SK-N-SH (cell line): ENCODE results near the gene RRN3. TPM values are rescaled to one million over a fixed set of nuclear protein-coding genes. Genes with fewer than 3 reads are reported as not detected.

Experiments
- CTCF ChIA-PET: fragments of 300-600, 350-600 bp; formaldehyde crosslinking; extraction: SDS; loops from one replicate; lab custom pipeline; 2021; lab: Yijun Ruan, JAX
- POLR2A ChIA-PET: fragments of 350-600 bp; sonication (Branson Sonifier 250); formaldehyde crosslinking; extraction: SDS; loops from one replicate; lab custom pipeline; 2020; ENCODE audit warnings: antibody characterized with exemption, inconsistent platforms; lab: Yijun Ruan, JAX
- DNase-seq: peaks from one replicate; pipeline ENCODE4 v3.0.0; 2012
- H2AFZ ChIP-seq: fragments of 200-600 bp; sonication (generic); 2 replicates; pipeline ENCODE4 v1.8.1; 2016; ENCODE audit warnings: antibody characterized with exemption, mild to moderate bottlenecking, low read depth
- H3F3A ChIP-seq: fragments of 200-600 bp; sonication (generic); replicated peaks from 2 replicates; pipeline ENCODE3; 2016; ENCODE audit warnings: antibody characterized with exemption, mild to moderate bottlenecking; ENCODE audit not compliant: insufficient read depth
- H3K27ac ChIP-seq, 2 experiments: fragments of 200-500 bp in 1 of 2; fragments of 200-600 bp in 1 of 2; sonication (Bioruptor generic) in 1 of 2; sonication (generic), shearing (Covaris generic) in 1 of 2; 2 replicates each; pipeline versions ENCODE4 v1.5.1 to v1.6.1; 2014 to 2016; ENCODE audit warnings: low read depth in 2 of 2, inconsistent platforms in 1 of 2, low read length in 1 of 2, mild to moderate bottlenecking in 1 of 2, mixed read lengths in 1 of 2
- H3K27me3 ChIP-seq: fragments of 200-600 bp; sonication (generic), shearing (Covaris generic); 2 replicates; pipeline ENCODE4 v1.6.1; 2016; ENCODE audit warnings: mixed run types; ENCODE audit not compliant: insufficient read depth
- H3K36me3 ChIP-seq, 2 experiments: fragments of 200-500 bp in 1 of 2; fragments of 200-600 bp in 1 of 2; sonication (Bioruptor generic) in 1 of 2; sonication (generic) in 1 of 2; replicated peaks in 1 of 2; 2 replicates each; pipeline versions ENCODE3 to v1.5.1; 2014 to 2016; ENCODE audit warnings: low read length in 1 of 2, mild to moderate bottlenecking in 1 of 2; ENCODE audit not compliant: insufficient read depth in 2 of 2, control insufficient read depth in 1 of 2
- H3K4me1 ChIP-seq, 2 experiments: fragments of 200-500 bp in 1 of 2; fragments of 200-600 bp in 1 of 2; sonication (Bioruptor generic) in 1 of 2; sonication (generic), shearing (Covaris generic) in 1 of 2; 2 replicates each; pipeline versions ENCODE4 v1.5.1 to v1.6.1; 2014 to 2016; ENCODE audit warnings: low read depth in 1 of 2, low read length in 1 of 2, mixed run types in 1 of 2; ENCODE audit not compliant: insufficient read depth in 2 of 2, control insufficient read depth in 1 of 2
- H3K4me2 ChIP-seq: fragments of 200-600 bp; sonication (generic), shearing (Covaris generic); 2 replicates; pipeline ENCODE4 v1.6.1; 2017; ENCODE audit warnings: mixed run types
- H3K4me3 ChIP-seq, 2 experiments: fragments of 200-500 bp in 1 of 2; fragments of 200-600 bp in 1 of 2; sonication (Bioruptor generic) in 1 of 2; sonication (generic), shearing (Covaris generic) in 1 of 2; 2 replicates each; pipeline versions ENCODE4 v1.5.1 to v1.8.1; 2014 to 2016; ENCODE audit warnings: low read depth in 2 of 2, inconsistent platforms in 1 of 2, low read length in 1 of 2, mild to moderate bottlenecking in 1 of 2, mixed read lengths in 1 of 2, moderate library complexity in 1 of 2
- H3K79me2 ChIP-seq: fragments of 200-600 bp; sonication (generic); 2 replicates; pipeline ENCODE4 v1.8.1; 2017; ENCODE audit warnings: mild to moderate bottlenecking; ENCODE audit not compliant: insufficient read depth
- H3K9ac ChIP-seq: fragments of 200-600 bp; sonication (generic); 2 replicates; pipeline ENCODE4 v1.6.1; 2017; ENCODE audit warnings: mixed run types
- H3K9me2 ChIP-seq: fragments of 200-600 bp; sonication (generic); 2 replicates; pipeline ENCODE4 v1.6.1; 2017; ENCODE audit warnings: mixed run types
- H3K9me3 ChIP-seq: fragments of 200-600 bp; sonication (generic); 2 replicates; pipeline ENCODE4 v1.6.1; 2017; ENCODE audit warnings: mixed run types, mild to moderate bottlenecking, moderate library complexity
- H4K20me1 ChIP-seq: fragments of 200-600 bp; sonication (generic); 2 replicates; pipeline ENCODE4 v1.6.1; 2017; ENCODE audit warnings: mild to moderate bottlenecking, mixed run types; ENCODE audit not compliant: insufficient read depth
- CHD2 ChIP-seq: fragments of 150-350 bp; IDR thresholded peaks from 2 replicates; pipeline ENCODE4 v1.6.1; 2018; ENCODE audit warnings: low read length; ENCODE audit not compliant: partially characterized antibody
- ELF1 ChIP-seq: IDR thresholded peaks from 2 replicates; pipeline ENCODE4 v1.4.0; 2012
- EP300 ChIP-seq, 2 experiments: IDR thresholded peaks; 2 replicates each; pipeline versions ENCODE4 v1.4.0 to v1.6.1; 2012; ENCODE audit warnings: borderline replicate concordance in 1 of 2, low read depth in 1 of 2, low read length in 1 of 2
- GABPA ChIP-seq: IDR thresholded peaks from 2 replicates; pipeline ENCODE4 v1.4.0; 2012; ENCODE audit warnings: low read depth, mild to moderate bottlenecking
- JUND ChIP-seq: IDR thresholded peaks from 2 replicates; pipeline ENCODE4 v1.4.0; 2012
- MEF2A ChIP-seq: IDR thresholded peaks from 2 replicates; pipeline ENCODE4 v1.4.0; 2012; ENCODE audit warnings: low read depth, borderline replicate concordance
- NFIC ChIP-seq: IDR thresholded peaks from 2 replicates; pipeline ENCODE4 v1.4.0; 2012; ENCODE audit warnings: borderline replicate concordance
- POLR2AphosphoS5 ChIP-seq: IDR thresholded peaks from 2 replicates; pipeline ENCODE4 v1.6.1; 2012; ENCODE audit warnings: low read depth, low read length
- RAD21 ChIP-seq: IDR thresholded peaks from 2 replicates; pipeline ENCODE4 v1.6.1; 2012; ENCODE audit warnings: mild to moderate bottlenecking, low read length
- REST ChIP-seq: IDR thresholded peaks from 2 replicates; pipeline ENCODE4 v1.6.1; 2012; ENCODE audit warnings: mild to moderate bottlenecking, low read depth, low read length, moderate library complexity
- RFX5 ChIP-seq: IDR thresholded peaks from 2 replicates; pipeline ENCODE4 v1.6.1; 2012; ENCODE audit warnings: mild to moderate bottlenecking, improper control_type of control experiment, low read length
- SMC3 ChIP-seq: IDR thresholded peaks from 2 replicates; pipeline ENCODE4 v1.6.1; 2012; ENCODE audit warnings: low read depth, low read length, improper control_type of control experiment
- YY1 ChIP-seq: IDR thresholded peaks from 2 replicates; pipeline ENCODE4 v1.4.0; 2012; ENCODE audit warnings: low read depth, mild to moderate bottlenecking
- WGBS: methylation state at CpG from one replicate; pipeline ENCODE4 v1.1.6; 2017; ENCODE audit warnings: low lambda C conversion rate; 5-methylcytosine and 5-hydroxymethylcytosine counted together
- polyA plus RNA-seq, 3 experiments: library from polyadenylated mRNA; depleted of rRNA; stranded (reverse); fragments of >200 nt; gene quantifications; 2 replicates each; pipeline ENCODE4 v1.2.3, GENCODE V29; 2012

The RRN3 gene
- polyA plus RNA-seq, 1 of the 3 experiments (the other 2 are of a cell fraction) = 21.3 TPM

DNA sequence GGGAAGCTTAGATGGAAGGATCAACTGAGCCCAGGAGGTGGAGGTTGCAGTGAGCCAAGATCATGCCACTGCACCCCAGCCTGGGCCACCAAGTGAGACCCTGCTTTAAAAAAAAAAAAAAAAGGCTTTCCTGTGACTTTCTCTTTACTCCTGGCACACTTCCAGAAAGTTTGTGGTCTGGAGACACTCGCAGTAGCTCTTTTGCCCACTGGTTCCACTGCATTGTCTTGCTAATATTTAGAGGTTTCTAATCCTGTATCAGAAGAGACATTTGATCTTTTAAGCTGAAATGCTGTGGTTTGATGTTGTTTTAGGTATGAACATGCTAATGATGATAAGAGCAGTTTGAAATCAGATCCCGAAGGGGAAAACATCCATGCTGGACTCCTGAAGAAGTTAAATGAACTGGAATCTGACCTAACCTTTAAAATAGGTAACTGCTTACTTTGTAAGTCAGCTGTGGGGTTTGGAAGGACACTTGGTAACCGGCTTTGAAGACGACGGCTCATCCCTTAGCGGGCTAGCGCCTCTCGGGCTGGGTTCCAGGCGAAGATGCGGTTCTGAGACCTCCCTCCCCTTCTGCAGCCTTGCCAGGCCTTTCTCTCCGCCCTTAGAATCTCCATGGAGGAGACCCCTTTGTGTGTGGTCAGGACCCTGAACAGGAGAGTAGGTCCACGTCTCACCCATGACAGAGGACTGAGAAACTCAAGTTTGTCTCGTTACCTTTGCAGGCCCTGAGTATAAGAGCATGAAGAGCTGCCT is 61.3 kb downstream of the RRN3 start:
- peaks cover 14% of the 10 kb centered on the region; the same call in 1 of the 2 replicates for H3K79me2 ChIP-seq
- H3F3A ChIP-seq = peaks cover 1% of the 10 kb centered on the region
- H3K4me3 ChIP-seq = no peak overlapping the region
- H3K4me1 ChIP-seq = peaks cover 0 to 35% of the 10 kb centered on the region in 2 experiments; a peak in 2 of 4 replicates
- H3K27ac ChIP-seq = peak overlapping the region; percentile 12 to 85; a peak in 3 of 4 replicates
- ChIA-PET POLR2A (no interaction called here), CTCF (interaction anchor here (1.1 to 1.6 kb wide), 3 partner anchors 12 to 30 kb away, joined by 3 to 6 read pairs (median 5); no protein-coding TSS in a partner anchor)
- H3K4me2 ChIP-seq = no peak overlapping the region
- no peak for DNase-seq
- 80% methylated on average over 13 of the region's 13 CpGs for WGBS
- no peak overlapping the region for H2AFZ ChIP-seq
- H3K36me3 ChIP-seq = peaks cover 38 to 73% of the 10 kb centered on the region in 2 experiments
- H3K9me3 ChIP-seq = no peaks in the 10 kb centered on the region
- H4K20me1 ChIP-seq = peaks cover 11% of the 10 kb centered on the region
- TF ChIP-seq NFIC (peak; percentile 69), REST (no peak)
- no peaks in the 10 kb centered on the region for H3K27me3 ChIP-seq
- no peak overlapping the region for H3K9ac ChIP-seq
- no peaks in the 10 kb centered on the region for H3K9me2 ChIP-seq

DNA sequence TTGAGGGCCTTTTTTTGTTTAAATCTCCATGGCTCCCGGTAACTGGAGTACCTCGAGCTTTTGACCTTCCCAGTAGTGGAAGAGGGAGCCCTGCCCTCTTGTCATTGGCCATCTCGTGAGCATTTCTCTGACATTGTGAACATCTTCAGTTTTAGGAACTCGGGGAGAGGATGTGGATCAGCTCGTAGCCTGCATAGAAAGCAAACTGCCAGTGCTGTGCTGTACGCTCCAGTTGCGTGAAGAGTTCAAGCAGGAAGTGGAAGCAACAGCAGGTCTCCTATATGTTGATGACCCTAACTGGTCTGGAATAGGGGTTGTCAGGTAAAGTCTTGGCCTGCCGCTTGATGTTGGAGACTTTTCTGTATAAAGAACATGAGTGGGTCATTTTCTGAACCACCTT is 62.5 kb downstream of the RRN3 start:
- Histone ChIP-seq H3K9ac (no peak overlapping the region), H3K36me3 (peaks cover 33 to 66% of the 10 kb centered on the region in 2 experiments), H2AFZ (no peak overlapping the region), H3K27me3 (no peaks in the 10 kb centered on the region), H3K27ac (no peak overlapping the region), H3K9me3 (no peaks in the 10 kb centered on the region), H4K20me1 (peaks cover 11% of the 10 kb centered on the region), H3K79me2 (peaks cover 21% of the 10 kb centered on the region), H3K4me2 (no peak overlapping the region), H3K4me1 (peaks cover 0 to 35% of the 10 kb centered on the region in 2 experiments; a peak in 2 of 4 replicates), H3F3A (peaks cover 4% of the 10 kb centered on the region), H3K4me3 (no peak overlapping the region), H3K9me2 (no peaks in the 10 kb centered on the region)
- TF ChIP-seq RFX5 (no peak), YY1 (no peak)
- WGBS = 96% methylated on average over 8 of the region's 8 CpGs
- POLR2A ChIA-PET = no interaction called here
- CTCF ChIA-PET = interaction anchor here (1.1 kb wide), 1 partner anchor 31 kb away, joined by 3 read pairs; no protein-coding TSS in a partner anchor
- DNase-seq = no peak

DNA sequence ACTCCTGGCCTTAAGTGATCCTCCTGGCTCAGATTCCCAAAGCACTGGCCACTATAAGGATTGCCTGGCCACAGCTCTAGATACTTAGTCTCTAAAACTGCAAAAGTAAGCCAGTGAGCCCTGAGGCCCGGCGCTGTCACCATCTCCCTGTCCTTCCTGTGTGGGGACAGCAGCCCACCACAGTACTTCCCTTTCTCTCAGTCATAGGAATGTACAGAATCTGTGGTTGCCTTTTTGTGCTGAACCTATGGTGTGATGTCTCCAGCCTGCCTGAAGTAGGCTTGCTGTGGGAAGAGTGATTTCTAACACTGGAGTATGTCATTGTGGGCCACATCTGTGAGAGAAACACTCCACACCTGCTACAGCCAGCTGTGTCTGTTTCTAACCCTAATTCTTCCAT is 62.9 kb downstream of the RRN3 start:
- 100% methylated on average over 2 of the region's 2 CpGs for WGBS
- H3K4me2 ChIP-seq = no peak overlapping the region
- H3K27me3 ChIP-seq = no peaks in the 10 kb centered on the region
- no peak overlapping the region for H3K9ac ChIP-seq
- H3K79me2 ChIP-seq = peaks cover 23% of the 10 kb centered on the region
- no peaks in the 10 kb centered on the region for H3K9me2 ChIP-seq
- CTCF ChIA-PET = no interaction called here
- H3K9me3 ChIP-seq = no peaks in the 10 kb centered on the region
- DNase-seq = no peak
- POLR2A ChIA-PET = no interaction called here
- peaks cover 11% of the 10 kb centered on the region for H4K20me1 ChIP-seq
- no peak overlapping the region for H3K27ac ChIP-seq
- H3K4me3 ChIP-seq = no peak overlapping the region
- peaks cover 8% of the 10 kb centered on the region for H3F3A ChIP-seq
- no peak overlapping the region for H2AFZ ChIP-seq
- peaks cover 35 to 62% of the 10 kb centered on the region in 2 experiments for H3K36me3 ChIP-seq
- peaks cover 0 to 35% of the 10 kb centered on the region in 2 experiments; a peak in 2 of 4 replicates for H3K4me1 ChIP-seq
- TF ChIP-seq EP300 (IDR thresholded peaks at IDR 0.05; ENCODE audit: borderline replicate concordance in 1 of 2, low read depth in 1 of 2, low read length in 1 of 2) = no peak
- TF ChIP-seq CHD2 = no peak
- TF ChIP-seq GABPA = no peak
- no peak for TF ChIP-seq ELF1
- TF ChIP-seq SMC3 = no peak
- TF ChIP-seq RFX5 = no peak
- no peak for TF ChIP-seq POLR2AphosphoS5
- no peak for TF ChIP-seq NFIC
- TF ChIP-seq JUND = no peak
- no peak for TF ChIP-seq REST
- no peak for TF ChIP-seq RAD21
- no peak for TF ChIP-seq MEF2A
